ENCODE data around the gene PDPN. TPM values are rescaled to one million over a fixed set of nuclear protein-coding genes. Genes with fewer than 3 reads are reported as not detected.

Gene PDPN
- total RNA-seq, 1 donor = not detected

- Histone ChIP-seq H3K4me1 (ENCODE audit: insufficient read depth, low read length) (peaks cover 10% of the 10 kb centered on the region), H3K9me3 (ENCODE audit: low read depth, low read length) (no peaks in the 10 kb centered on the region), H3K4me3 (ENCODE audit: low read length) (no peak overlapping the region), H3K27me3 (ENCODE audit: insufficient read depth, low read length) (no peaks in the 10 kb centered on the region)
These were observed 36.3 kb downstream of the PDPN start for GRCh38 chr1:13619909-13620308.

GRCh38 chr1:13620825-13621224, 37.2 kb downstream of the PDPN start:
- H3K9me3 ChIP-seq (ENCODE audit: low read depth, low read length) = no peaks in the 10 kb centered on the region
- no peak overlapping the region for H3K4me3 ChIP-seq (ENCODE audit: low read length)
- H3K4me1 ChIP-seq (ENCODE audit: insufficient read depth, low read length) = peaks cover 10% of the 10 kb centered on the region
- no peaks in the 10 kb centered on the region for H3K27me3 ChIP-seq (ENCODE audit: insufficient read depth, low read length)

GRCh38 chr1:13622446-13622845, 38.8 kb downstream of the PDPN start:
- Histone ChIP-seq H3K4me1 (ENCODE audit: insufficient read depth, low read length) (peaks cover 10% of the 10 kb centered on the region), H3K4me3 (ENCODE audit: low read length) (no peak overlapping the region), H3K9me3 (ENCODE audit: low read depth, low read length) (no peaks in the 10 kb centered on the region), H3K27me3 (ENCODE audit: insufficient read depth, low read length) (no peaks in the 10 kb centered on the region)

GRCh38 chr1:13623021-13623637, 39.5 kb downstream of the PDPN start:
- H3K4me1 ChIP-seq (ENCODE audit: insufficient read depth, low read length) = peaks cover 10% of the 10 kb centered on the region
- H3K27me3 ChIP-seq (ENCODE audit: insufficient read depth, low read length) = no peaks in the 10 kb centered on the region
- no peak overlapping the region for H3K4me3 ChIP-seq (ENCODE audit: low read length)
- no peaks in the 10 kb centered on the region for H3K9me3 ChIP-seq (ENCODE audit: low read depth, low read length)

GRCh38 chr1:13624526-13624925, 40.9 kb downstream of the PDPN start:
- no peaks in the 10 kb centered on the region for H3K9me3 ChIP-seq (ENCODE audit: low read depth, low read length)
- H3K4me3 ChIP-seq (ENCODE audit: low read length) = no peak overlapping the region
- peaks cover 2% of the 10 kb centered on the region for H3K27me3 ChIP-seq (ENCODE audit: insufficient read depth, low read length)
- peaks cover 10% of the 10 kb centered on the region for H3K4me1 ChIP-seq (ENCODE audit: insufficient read depth, low read length)

- peaks cover 2% of the 10 kb centered on the region for H3K27me3 ChIP-seq (ENCODE audit: insufficient read depth, low read length)
- no peaks in the 10 kb centered on the region for H3K9me3 ChIP-seq (ENCODE audit: low read depth, low read length)
- peaks cover 10% of the 10 kb centered on the region for H3K4me1 ChIP-seq (ENCODE audit: insufficient read depth, low read length)
- H3K4me3 ChIP-seq (ENCODE audit: low read length) = no peak overlapping the region
These were observed 43.5 kb downstream of the PDPN start for GRCh38 chr1:13627127-13627526.

GRCh38 chr1:13628218-13628617, 44.6 kb downstream of the PDPN start:
- Histone ChIP-seq H3K9me3 (ENCODE audit: low read depth, low read length) (no peaks in the 10 kb centered on the region), H3K27me3 (ENCODE audit: insufficient read depth, low read length) (peaks cover 2% of the 10 kb centered on the region), H3K4me3 (ENCODE audit: low read length) (no peak overlapping the region), H3K4me1 (ENCODE audit: insufficient read depth, low read length) (peaks cover under 1% of the 10 kb centered on the region)

GRCh38 chr1:13628711-13629110, 45.1 kb downstream of the PDPN start:
- Histone ChIP-seq H3K4me1 (ENCODE audit: insufficient read depth, low read length) (no peaks in the 10 kb centered on the region), H3K4me3 (ENCODE audit: low read length) (no peak overlapping the region), H3K27me3 (ENCODE audit: insufficient read depth, low read length) (peaks cover 2% of the 10 kb centered on the region), H3K9me3 (ENCODE audit: low read depth, low read length) (no peaks in the 10 kb centered on the region)

GRCh38 chr1:13642306-13643004, 58.8 kb downstream of the PDPN start:
- Histone ChIP-seq H3K27me3 (ENCODE audit: insufficient read depth, low read length) (no peaks in the 10 kb centered on the region), H3K4me3 (ENCODE audit: low read length) (no peak overlapping the region), H3K4me1 (ENCODE audit: insufficient read depth, low read length) (peaks cover 6% of the 10 kb centered on the region), H3K9me3 (ENCODE audit: low read depth, low read length) (peaks cover 9% of the 10 kb centered on the region)

- H3K4me3 ChIP-seq (ENCODE audit: low read length) = no peak overlapping the region
- H3K9me3 ChIP-seq (ENCODE audit: low read depth, low read length) = peaks cover 9% of the 10 kb centered on the region
- no peaks in the 10 kb centered on the region for H3K27me3 ChIP-seq (ENCODE audit: insufficient read depth, low read length)
- H3K4me1 ChIP-seq (ENCODE audit: insufficient read depth, low read length) = peaks cover 6% of the 10 kb centered on the region
These were observed 59.4 kb downstream of the PDPN start for GRCh38 chr1:13643017-13643416.

- Histone ChIP-seq H3K9me3 (ENCODE audit: low read depth, low read length) (no peaks in the 10 kb centered on the region), H3K4me3 (ENCODE audit: low read length) (no peak overlapping the region), H3K27me3 (ENCODE audit: insufficient read depth, low read length) (no peaks in the 10 kb centered on the region), H3K4me1 (ENCODE audit: insufficient read depth, low read length) (peaks cover 6% of the 10 kb centered on the region)
These were observed 62.9 kb downstream of the PDPN start for GRCh38 chr1:13646521-13646920.

- no peaks in the 10 kb centered on the region for H3K4me1 ChIP-seq (ENCODE audit: insufficient read depth, low read length)
- H3K4me3 ChIP-seq (ENCODE audit: low read length) = no peak overlapping the region
- H3K27me3 ChIP-seq (ENCODE audit: insufficient read depth, low read length) = peaks cover 6% of the 10 kb centered on the region
- H3K9me3 ChIP-seq (ENCODE audit: low read depth, low read length) = no peaks in the 10 kb centered on the region
These were observed 67.6 kb downstream of the PDPN start for GRCh38 chr1:13651279-13651678.

GRCh38 chr1:13652238-13652637, 68.6 kb downstream of the PDPN start:
- Histone ChIP-seq H3K4me1 (ENCODE audit: insufficient read depth, low read length) (no peaks in the 10 kb centered on the region), H3K4me3 (ENCODE audit: low read length) (no peak overlapping the region), H3K9me3 (ENCODE audit: low read depth, low read length) (no peaks in the 10 kb centered on the region), H3K27me3 (ENCODE audit: insufficient read depth, low read length) (peaks cover 6% of the 10 kb centered on the region)

- Histone ChIP-seq H3K27me3 (ENCODE audit: insufficient read depth, low read length) (no peaks in the 10 kb centered on the region), H3K4me3 (ENCODE audit: low read length) (no peak overlapping the region), H3K9me3 (ENCODE audit: low read depth, low read length) (no peaks in the 10 kb centered on the region), H3K4me1 (ENCODE audit: insufficient read depth, low read length) (peaks cover 37% of the 10 kb centered on the region)
These were observed 77.9 kb downstream of the PDPN start for GRCh38 chr1:13661539-13661938.

- no peak overlapping the region for H3K4me3 ChIP-seq (ENCODE audit: low read length)
- no peaks in the 10 kb centered on the region for H3K27me3 ChIP-seq (ENCODE audit: insufficient read depth, low read length)
- H3K4me1 ChIP-seq (ENCODE audit: insufficient read depth, low read length) = peaks cover 38% of the 10 kb centered on the region
- no peaks in the 10 kb centered on the region for H3K9me3 ChIP-seq (ENCODE audit: low read depth, low read length)
These were observed 78.9 kb downstream of the PDPN start for GRCh38 chr1:13662493-13662892.

GRCh38 chr1:13663969-13664368, 80.3 kb downstream of the PDPN start:
- Histone ChIP-seq H3K4me1 (ENCODE audit: insufficient read depth, low read length) (peaks cover 38% of the 10 kb centered on the region), H3K27me3 (ENCODE audit: insufficient read depth, low read length) (no peaks in the 10 kb centered on the region), H3K9me3 (ENCODE audit: low read depth, low read length) (no peaks in the 10 kb centered on the region), H3K4me3 (ENCODE audit: low read length) (no peak overlapping the region)

Measured in mononuclear cell (primary cell).